Neural crest cell (in vitro differentiated cells): ENCODE measurements around the gene CISH. TPM values are rescaled to one million over a fixed set of nuclear protein-coding genes. Genes with fewer than 3 reads are reported as not detected.

ENCODE experiments used
- DNase-seq: peaks from one replicate; pipeline ENCODE4 v3.0.0; 2021; ENCODE audit warnings: low read depth, mixed read lengths, low spot score
- H3K27ac Mint-ChIP-seq: one replicate; pipeline ENCODE4 v1.8.0; 2021; ENCODE audit warnings: mild to moderate bottlenecking, mixed read lengths; ENCODE audit not compliant: unreplicated experiment
- H3K27me3 Mint-ChIP-seq: 2 replicates; pipeline ENCODE4 v1.8.0; 2021; ENCODE audit warnings: low read depth, mild to moderate bottlenecking, mixed read lengths
- H3K36me3 Mint-ChIP-seq: 2 replicates; pipeline ENCODE4 v1.8.0; 2021; ENCODE audit warnings: low read depth, mild to moderate bottlenecking, mixed read lengths
- H3K4me1 Mint-ChIP-seq: 2 replicates; pipeline ENCODE4 v1.8.0; 2021; ENCODE audit warnings: mixed read lengths
- H3K4me3 Mint-ChIP-seq: one replicate; pipeline ENCODE4 v1.8.0; 2021; ENCODE audit warnings: mild to moderate bottlenecking, mixed read lengths
- H3K9me3 Mint-ChIP-seq: 2 replicates; pipeline ENCODE4 v1.8.0; 2021; ENCODE audit warnings: mixed read lengths
- CTCF ChIP-seq: fragments of 200-600 bp; sonication (generic); conservative IDR thresholded peaks from 2 replicates; pipeline ENCODE4 v1.5.0; 2021; ENCODE audit warnings: antibody characterized with exemption, mild to moderate bottlenecking
- long read RNA-seq: library from polyadenylated mRNA; unstranded; transcript quantifications from one replicate; pipeline ENCODE4 v2.0.0, GENCODE V29; 2020
- total RNA-seq: library from RNA; stranded (reverse); gene quantifications from 2 replicates; pipeline ENCODE4 v1.2.1, GENCODE V29; 2021

CISH gene
- 8.1 and 8.6 TPM in 2 replicates for total RNA-seq
- long read RNA-seq, partial matches to known transcripts: 1 of 4 reads
- long read RNA-seq, other reads (novel, unspliced or antisense): 0 of 4 reads

- Mint-ChIP-seq H3K27ac (peak within 1 kb of the TSS; percentile 84), H3K36me3 (no peaks in the 10 kb centered on the region), H3K27me3 (peaks cover 9% of the 10 kb centered on the region), H3K9me3 (no peaks in the 10 kb centered on the region), H3K4me3 (peak within 1 kb of the TSS; percentile 88), H3K4me1 (peaks cover 36% of the 10 kb centered on the region)
- peak; percentile 95 for DNase-seq
- peak; percentile 70 for TF ChIP-seq CTCF
These were observed at the start of gene CISH for GRCh38 chr3:50611464-50612233. TSS of gene CISH (minus strand) at chr3:50611774. CDS start at chr3:50611650, 124 bp downstream.

- Mint-ChIP-seq H3K4me3 (no peak overlapping the region), H3K27me3 (no peaks in the 10 kb centered on the region), H3K36me3 (no peaks in the 10 kb centered on the region), H3K9me3 (no peaks in the 10 kb centered on the region), H3K27ac (no peak overlapping the region), H3K4me1 (no peaks in the 10 kb centered on the region)
- no peak for DNase-seq
- TF ChIP-seq CTCF: no peak
These were observed 48.8 kb upstream of the CISH start for GRCh38 chr3:50660386-50660785.

DNA sequence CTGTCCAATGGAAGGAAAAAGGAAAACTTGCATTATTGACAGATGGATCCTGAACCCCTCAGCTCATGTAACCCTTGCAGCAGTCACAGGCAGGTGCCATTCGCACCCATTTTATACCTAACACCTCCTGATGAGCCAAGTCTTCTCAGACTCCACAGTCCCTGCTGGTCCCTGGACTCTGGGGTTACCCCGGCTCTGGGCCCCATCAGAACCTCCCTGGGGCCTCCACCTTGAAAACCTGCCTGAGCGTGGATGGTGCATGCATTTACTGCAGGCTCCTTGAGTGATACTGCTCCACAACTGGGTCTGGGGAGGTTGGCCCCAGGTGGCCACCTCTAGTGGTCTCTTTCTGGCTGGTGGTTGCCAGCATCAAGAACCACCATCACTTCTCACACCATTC, 47.3 kb upstream of the CISH start:
- DNase-seq: no peak
- no peaks in the 10 kb centered on the region for H3K36me3 Mint-ChIP-seq
- no peaks in the 10 kb centered on the region for H3K27me3 Mint-ChIP-seq
- H3K4me1 Mint-ChIP-seq: no peaks in the 10 kb centered on the region
- no peak overlapping the region for H3K27ac Mint-ChIP-seq
- TF ChIP-seq CTCF: no peak
- H3K4me3 Mint-ChIP-seq: no peak overlapping the region
- no peaks in the 10 kb centered on the region for H3K9me3 Mint-ChIP-seq

DNA sequence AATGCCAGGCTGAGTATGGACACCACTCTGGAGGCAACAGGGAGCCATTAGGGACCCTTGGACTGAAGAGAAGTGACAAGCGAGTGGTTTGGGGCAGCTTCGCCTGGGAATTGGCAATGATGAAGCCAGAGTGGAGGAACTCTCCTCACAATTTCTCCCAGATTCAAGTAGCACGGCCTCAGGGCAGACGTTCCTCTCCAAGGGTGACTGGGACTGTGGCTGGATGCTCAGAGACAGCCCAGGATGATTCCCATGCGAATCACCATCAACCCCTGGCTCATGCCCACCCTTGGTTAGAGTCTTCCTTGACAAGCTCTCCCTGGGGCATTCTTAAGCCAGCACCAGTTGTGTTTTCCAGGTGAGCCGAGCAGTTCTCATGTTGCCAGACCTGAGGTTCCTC, 46.8 kb upstream of the CISH start:
- DNase-seq: no peak

DNA sequence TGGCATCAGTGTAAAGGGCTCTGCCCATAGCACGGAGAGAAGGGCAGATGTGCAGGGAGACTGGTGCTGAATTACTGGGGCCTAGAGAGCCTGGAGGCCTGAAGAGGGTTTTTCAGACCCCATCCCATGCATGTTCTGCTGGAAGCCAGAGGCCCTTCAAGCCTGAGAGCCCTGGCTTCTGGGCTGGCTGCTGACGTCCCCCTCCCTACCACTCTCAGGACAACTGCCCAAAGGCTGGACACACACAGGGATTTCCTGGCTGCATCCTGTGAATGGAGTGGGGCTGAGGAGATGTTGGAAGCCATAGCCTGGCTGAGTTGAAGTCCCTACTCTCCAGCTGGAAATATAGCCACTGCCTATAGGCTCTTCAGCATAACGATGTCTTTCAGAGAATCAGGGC, 46.2 kb upstream of the CISH start:
- Mint-ChIP-seq H3K36me3 (no peaks in the 10 kb centered on the region), H3K4me1 (no peaks in the 10 kb centered on the region), H3K4me3 (no peak overlapping the region)

More for the DNA sequence above, 46.8 kb upstream of the CISH start:
- TF ChIP-seq CTCF: no peak
- no peaks in the 10 kb centered on the region for H3K4me1 Mint-ChIP-seq
- no peaks in the 10 kb centered on the region for H3K36me3 Mint-ChIP-seq
- no peaks in the 10 kb centered on the region for H3K9me3 Mint-ChIP-seq
- H3K27ac Mint-ChIP-seq: no peak overlapping the region
- H3K27me3 Mint-ChIP-seq: no peaks in the 10 kb centered on the region
- no peak overlapping the region for H3K4me3 Mint-ChIP-seq

More for the DNA sequence above, 46.2 kb upstream of the CISH start:
- no peak for TF ChIP-seq CTCF
- no peaks in the 10 kb centered on the region for H3K9me3 Mint-ChIP-seq
- no peak overlapping the region for H3K27ac Mint-ChIP-seq
- DNase-seq: no peak
- H3K27me3 Mint-ChIP-seq: no peaks in the 10 kb centered on the region
